Caki2 (cell line): ENCODE data around the gene CNKSR3. TPM values are rescaled to one million over a fixed set of nuclear protein-coding genes. Genes with fewer than 3 reads are reported as not detected.

Experiments used
- DNase-seq: peaks from one replicate; pipeline ENCODE4 v3.0.0-alpha.2; 2015; ENCODE audit warnings: low read depth
- in situ Hi-C: cut with HindIII; loops from 2 replicates; pipeline ENCODE4 v1.10.0; 2016; ENCODE audit warnings: low sequenced_read_pairs, low pct_unique_long_range_greater_than_20kb, mixed read lengths
- total RNA-seq: library from RNA; depleted of rRNA; stranded (reverse); fragments of >200 nt; shearing (Covaris generic); gene quantifications from 2 replicates; pipeline ENCODE4 v1.2.3, GENCODE V29; 2014; ENCODE audit warnings: low replicate concordance

The CNKSR3 gene
- total RNA-seq, 1 experiment from 2014 or later: 23.0 TPM

- in situ Hi-C loops: no loop called here
These were observed 128.9 kb downstream of the CNKSR3 start for GRCh38 chr6:154381548-154381947.

DNA sequence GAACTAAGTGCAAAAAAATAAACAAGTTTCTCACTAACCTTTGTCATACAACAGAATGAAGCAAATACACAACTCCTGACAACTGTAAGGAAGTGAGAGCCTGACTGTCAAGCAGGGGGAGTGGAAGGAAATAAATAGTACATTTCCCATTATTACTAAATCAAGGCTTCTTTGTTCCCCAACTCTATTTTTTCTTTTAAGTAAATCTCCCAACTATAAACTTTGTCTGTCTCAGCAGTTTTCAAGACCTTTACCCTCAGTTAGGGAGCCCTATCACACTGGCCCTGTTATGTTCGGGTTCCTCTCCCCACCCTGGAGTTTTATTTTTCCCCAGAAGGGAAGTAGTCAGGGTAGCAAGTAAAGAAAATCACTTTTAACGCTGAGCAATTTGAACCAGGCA is 129.7 kb downstream of the CNKSR3 start:
- DNase-seq: no peak
- in situ Hi-C loops: no loop called here

More at GRCh38 chr6:154381548-154381947, 128.9 kb downstream of the CNKSR3 start:
- no peak for DNase-seq

GRCh38 chr6:154379585-154379984 is 130.9 kb downstream of the CNKSR3 start:
- in situ Hi-C loops: no loop called here

DNA sequence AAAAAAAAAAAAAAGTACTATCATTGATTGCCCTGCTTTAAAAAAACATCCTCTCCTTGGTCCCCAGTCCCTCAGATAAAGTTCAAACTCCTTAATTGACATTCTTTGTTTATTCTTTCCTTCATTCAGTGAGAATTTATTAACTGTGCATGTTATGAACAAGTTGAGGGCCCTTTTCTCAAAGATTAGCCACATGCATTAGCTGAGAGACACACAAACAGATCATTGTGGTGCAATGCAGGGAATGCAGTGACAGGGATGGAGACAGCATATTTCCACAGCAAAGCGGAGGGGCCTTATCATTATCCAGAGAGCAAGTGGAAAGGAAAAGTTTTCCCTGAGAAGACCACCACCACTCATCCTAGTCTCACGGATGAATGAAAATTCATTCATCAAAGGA is 132.0 kb downstream of the CNKSR3 start:
- in situ Hi-C loops: no loop called here
- DNase-seq: no peak

More at GRCh38 chr6:154379585-154379984, 130.9 kb downstream of the CNKSR3 start:
- DNase-seq: no peak

DNA sequence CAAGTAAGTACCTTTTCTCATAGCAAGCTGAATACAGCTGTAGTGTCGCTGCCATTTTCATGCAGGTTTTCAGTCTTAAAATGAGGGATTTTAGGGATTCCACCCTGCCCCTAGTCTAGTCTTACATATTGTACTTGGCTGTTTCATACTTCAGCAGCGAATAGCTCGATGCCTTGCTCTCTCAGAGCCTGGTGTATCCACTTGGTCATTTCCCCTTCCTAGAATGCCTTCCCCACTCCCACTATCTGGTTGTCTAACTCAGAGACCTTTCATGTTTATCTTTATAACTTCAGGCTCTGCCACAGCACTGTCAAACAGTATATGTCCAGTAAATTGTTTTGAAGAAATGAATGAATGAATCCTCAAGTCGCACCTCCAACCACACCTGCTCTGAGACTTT is 132.8 kb downstream of the CNKSR3 start:
- DNase-seq: no peak
- in situ Hi-C loops: no loop called here

DNA sequence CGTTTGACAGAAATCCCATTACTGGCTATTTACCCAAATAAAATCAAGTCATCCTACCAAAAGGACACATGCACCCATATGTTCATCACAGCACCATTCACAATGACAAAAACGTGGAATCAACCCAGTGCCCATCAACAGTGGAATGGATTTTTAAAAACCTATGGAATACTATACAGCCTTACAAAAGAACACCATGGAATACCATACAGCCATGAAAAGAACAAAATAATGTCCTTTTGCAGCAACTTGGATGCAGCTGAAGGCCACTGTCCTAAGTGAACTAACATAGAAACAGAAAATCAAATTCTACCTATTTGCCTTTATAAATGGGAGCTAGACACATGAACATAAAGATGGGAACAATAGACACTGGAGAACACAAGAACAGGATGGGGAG is 136.5 kb downstream of the CNKSR3 start:
- in situ Hi-C loops: no loop called here

DNA sequence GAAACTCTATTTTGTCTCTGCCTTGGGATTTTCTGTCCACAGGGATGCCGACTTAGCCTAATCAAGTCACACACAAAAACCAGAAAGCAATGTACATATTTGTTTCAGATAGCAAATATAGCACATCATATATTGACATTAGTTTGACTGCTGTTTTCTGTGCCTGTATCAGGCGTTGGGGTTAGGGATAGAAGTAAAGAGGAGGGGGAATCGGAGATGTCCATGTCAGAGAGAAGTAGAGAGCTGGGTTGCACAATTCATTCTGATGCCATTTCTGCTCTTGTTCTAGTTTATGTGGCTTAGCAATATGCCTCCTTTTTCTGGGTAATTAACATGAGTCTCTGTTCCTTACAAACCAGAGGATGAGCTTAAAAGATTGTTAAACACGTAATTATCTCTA is 139.2 kb downstream of the CNKSR3 start:
- no peak for DNase-seq
- in situ Hi-C loops: no loop called here

More for the DNA sequence above, 136.5 kb downstream of the CNKSR3 start:
- DNase-seq: no peak

DNA sequence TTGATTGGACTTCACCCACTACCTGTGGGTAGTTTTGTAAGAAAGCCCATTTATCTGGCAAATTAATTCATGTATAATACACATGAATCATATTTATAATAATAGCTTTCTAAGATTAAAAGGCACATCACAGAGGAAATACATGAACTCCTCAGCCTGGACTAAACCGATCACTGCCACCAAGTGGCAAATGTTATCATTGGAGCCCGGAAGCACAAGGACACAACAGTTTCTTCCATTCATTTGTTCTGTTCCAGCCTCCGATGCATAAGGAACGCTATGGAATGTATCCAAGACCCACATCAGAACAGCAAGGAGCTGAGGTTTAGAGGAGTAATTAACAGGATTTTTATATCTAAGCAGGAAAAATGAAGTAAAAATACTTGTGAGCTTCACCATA is 139.9 kb downstream of the CNKSR3 start:
- DNase-seq: peak; percentile 14
- in situ Hi-C loops: no loop called here

DNA sequence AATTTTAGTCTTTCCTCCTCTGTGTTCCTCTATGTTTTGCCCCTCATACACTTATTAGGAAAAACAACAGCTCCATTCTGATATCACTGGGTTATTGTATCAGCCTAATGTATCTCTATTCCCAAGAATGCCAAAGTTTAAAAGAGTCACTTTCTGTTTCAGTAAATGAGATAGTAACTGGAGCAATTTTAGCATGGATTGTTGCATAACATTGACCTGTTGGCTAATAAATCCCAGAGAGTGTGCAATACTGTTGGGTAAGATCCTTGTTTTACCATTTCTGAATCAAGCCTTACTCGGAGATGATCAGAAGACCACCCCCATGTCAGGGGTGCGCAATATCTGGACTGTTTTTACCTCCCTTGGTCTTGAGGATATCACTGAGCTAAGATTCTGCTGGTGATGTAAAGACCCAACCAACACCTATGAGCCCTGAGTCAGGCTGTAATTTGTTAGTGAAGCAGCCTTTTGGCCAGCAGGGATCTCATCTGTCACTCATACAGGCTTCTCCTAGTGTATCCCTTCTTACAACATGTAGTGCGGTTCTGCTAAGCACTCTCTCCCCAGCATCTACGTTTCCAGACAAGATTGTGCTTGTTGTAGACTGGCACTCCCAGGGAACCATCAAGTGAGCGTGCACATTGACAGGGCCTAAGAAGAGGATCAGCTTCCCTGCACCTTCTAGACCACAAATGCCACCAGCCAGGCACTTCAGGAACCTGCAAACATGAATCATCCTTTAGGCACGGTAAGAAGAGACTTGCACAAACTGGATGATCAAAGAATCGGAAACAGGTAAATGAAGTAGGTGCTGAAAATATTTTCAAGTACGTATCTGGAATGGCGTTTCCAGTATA is 142.4 kb downstream of the CNKSR3 start:
- in situ Hi-C loops: no loop called here
- no peak for DNase-seq

DNA sequence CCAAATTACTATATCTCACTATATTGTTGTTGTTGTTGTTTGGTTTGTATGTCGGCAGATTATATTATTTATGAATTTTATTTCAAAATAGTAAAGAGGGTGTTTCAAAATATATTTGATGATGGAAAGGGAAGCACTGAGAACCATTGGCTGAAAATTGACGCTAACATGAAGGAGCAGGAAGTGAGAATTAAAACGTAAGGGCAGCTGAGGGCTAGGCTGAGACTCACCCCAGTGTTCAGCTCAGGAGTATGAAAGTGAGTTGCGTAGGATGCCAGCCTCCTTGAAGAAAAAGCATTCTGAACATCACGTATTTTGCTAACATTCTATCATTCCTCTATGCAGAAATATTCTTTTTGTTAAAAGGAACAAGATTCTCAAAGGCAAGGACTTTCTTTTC is 143.1 kb downstream of the CNKSR3 start:
- in situ Hi-C loops: no loop called here
- no peak for DNase-seq

DNA sequence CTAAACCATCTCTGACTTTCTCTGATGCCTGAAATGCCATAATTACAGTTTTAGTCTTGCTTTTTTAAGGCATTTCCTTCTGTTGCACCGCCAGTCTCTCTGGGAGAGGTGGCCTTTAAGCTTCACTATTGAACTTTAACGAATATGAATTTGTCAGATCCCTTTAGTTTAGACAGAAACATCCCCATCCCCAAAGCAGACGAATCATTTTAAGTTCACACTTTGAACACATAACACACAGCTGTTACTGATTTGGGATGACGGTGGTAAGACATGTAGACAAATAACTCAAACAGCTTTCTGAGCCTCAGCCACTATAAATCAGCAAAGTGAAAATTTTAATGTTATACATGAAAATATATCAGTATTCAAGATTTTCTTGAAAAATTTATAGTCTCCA is 146.7 kb downstream of the CNKSR3 start:
- no peak for DNase-seq
- in situ Hi-C loops: no loop called here

DNA sequence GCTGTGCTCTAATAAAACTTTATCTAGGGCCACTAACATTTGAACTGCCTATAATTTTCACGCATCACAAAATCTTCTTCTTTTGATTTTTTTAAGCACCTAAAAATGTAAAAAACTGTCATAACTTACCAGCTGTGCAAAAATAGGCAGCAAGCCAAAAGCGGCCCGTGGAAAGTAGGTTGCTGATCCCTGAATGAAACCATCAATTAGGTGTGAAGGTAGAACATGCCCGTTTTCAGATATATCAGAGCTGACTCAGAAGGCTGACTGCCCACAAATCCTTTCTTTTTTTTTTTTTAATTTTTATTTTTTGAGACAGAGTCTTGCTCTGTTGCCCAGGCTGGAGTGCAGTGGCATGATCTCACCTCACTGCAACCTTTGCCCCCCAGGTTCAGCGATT is 149.0 kb downstream of the CNKSR3 start:
- DNase-seq: no peak

GRCh38 chr6:154360476-154360875 is 150.0 kb downstream of the CNKSR3 start:
- in situ Hi-C loops: no loop called here
- no peak for DNase-seq

More for the DNA sequence above, 149.0 kb downstream of the CNKSR3 start:
- in situ Hi-C loops: no loop called here

- in situ Hi-C loops: no loop called here
- no peak for DNase-seq
These were observed 150.8 kb downstream of the CNKSR3 start for GRCh38 chr6:154359679-154360078.

DNA sequence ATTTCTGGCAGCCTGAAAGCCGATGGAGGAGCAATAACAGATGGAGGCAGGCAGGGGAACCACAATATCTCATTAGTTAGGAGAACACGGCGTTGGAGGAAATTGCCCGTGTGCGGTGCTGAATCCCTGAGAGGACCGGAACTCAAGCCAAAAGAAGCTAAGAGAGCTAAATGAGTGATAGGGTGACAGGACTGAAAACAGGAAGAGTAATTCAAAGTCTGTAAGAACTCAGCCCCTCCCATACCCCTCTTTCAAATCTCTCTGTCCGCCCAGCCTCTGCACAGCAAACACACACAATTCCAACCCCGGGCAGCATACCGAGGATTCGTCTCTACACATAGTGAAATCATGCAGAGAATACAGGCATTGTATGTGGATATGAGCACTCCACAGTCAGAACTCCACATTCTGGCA is 151.3 kb downstream of the CNKSR3 start:
- in situ Hi-C loops: no loop called here
- DNase-seq: no peak

- no peak for DNase-seq
- in situ Hi-C loops: no loop called here
These were observed 152.4 kb downstream of the CNKSR3 start for GRCh38 chr6:154358019-154358545.

GRCh38 chr6:154356690-154357089 is 153.8 kb downstream of the CNKSR3 start, which contains the start of gene IPCEF1:
TSS of gene IPCEF1 (minus strand) at chr6:154356803. CDS start at chr6:154265947, 90,856 bp downstream.
- no peak for DNase-seq
- in situ Hi-C loops: no loop called here

GRCh38 chr6:154356113-154356512 is 154.4 kb downstream of the CNKSR3 start:
- no peak for DNase-seq
- in situ Hi-C loops: no loop called here

- in situ Hi-C loops: no loop called here
- DNase-seq: no peak
These were observed 156.2 kb downstream of the CNKSR3 start for GRCh38 chr6:154354265-154354777.
